Measurements from ENCODE around the gene ZFPM1. TPM values are rescaled to one million over a fixed set of nuclear protein-coding genes. Genes with fewer than 3 reads are reported as not detected.

The ZFPM1 gene
- total RNA-seq, 1 experiment from 2014 or later = 3.9 TPM

DNA sequence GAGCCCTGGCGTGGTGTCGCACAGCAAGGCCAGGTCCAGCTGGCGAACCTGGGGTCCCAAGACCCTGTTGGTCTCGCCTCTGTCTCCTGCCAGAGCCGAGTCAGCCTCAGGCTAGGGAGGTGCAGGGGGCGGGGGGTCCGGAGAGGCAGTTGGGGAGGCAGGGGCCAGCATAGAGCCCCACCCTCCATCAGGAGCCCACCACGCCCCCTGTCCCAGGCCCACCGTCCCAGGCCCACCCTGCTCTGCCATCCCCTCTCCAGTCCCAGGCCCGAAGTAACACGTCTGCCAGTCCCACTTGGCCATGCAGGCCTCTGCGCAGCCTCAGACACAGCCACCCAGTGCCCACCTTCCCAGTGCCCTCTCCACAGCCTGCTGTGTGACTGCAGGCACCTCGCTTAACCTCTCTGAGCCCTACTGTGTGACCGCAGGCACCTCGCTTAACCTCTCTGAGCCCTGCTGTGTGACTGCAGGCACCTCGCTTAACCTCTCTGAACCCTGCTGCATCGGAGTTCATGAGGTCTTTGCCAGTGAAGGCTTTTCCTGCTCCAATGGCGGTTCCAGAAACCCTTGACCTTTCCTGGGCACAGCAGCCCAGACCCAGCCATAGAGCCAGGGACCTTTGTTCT, 41.0 kb upstream of the ZFPM1 start:
- intact Hi-C loops (cut with micrococcal nuclease; ENCODE audit: unreplicated experiment) (no loop called here), in situ Hi-C loops (cut with HindIII; ENCODE audit: low pct_unique_long_range_greater_than_20kb, low sequenced_read_pairs) (no loop called here)
- no peak for DNase-seq (ENCODE audit: low read depth, low spot score)
- ATAC-seq = no peak
- H3K27me3 ChIP-seq (ENCODE audit: control insufficient read depth, insufficient read depth, low read length) = no peaks in the 10 kb centered on the region
- no peaks in the 10 kb centered on the region for H3K36me3 ChIP-seq (ENCODE audit: control insufficient read depth, insufficient read depth, low read length)
- TF ChIP-seq, protein P1, sequence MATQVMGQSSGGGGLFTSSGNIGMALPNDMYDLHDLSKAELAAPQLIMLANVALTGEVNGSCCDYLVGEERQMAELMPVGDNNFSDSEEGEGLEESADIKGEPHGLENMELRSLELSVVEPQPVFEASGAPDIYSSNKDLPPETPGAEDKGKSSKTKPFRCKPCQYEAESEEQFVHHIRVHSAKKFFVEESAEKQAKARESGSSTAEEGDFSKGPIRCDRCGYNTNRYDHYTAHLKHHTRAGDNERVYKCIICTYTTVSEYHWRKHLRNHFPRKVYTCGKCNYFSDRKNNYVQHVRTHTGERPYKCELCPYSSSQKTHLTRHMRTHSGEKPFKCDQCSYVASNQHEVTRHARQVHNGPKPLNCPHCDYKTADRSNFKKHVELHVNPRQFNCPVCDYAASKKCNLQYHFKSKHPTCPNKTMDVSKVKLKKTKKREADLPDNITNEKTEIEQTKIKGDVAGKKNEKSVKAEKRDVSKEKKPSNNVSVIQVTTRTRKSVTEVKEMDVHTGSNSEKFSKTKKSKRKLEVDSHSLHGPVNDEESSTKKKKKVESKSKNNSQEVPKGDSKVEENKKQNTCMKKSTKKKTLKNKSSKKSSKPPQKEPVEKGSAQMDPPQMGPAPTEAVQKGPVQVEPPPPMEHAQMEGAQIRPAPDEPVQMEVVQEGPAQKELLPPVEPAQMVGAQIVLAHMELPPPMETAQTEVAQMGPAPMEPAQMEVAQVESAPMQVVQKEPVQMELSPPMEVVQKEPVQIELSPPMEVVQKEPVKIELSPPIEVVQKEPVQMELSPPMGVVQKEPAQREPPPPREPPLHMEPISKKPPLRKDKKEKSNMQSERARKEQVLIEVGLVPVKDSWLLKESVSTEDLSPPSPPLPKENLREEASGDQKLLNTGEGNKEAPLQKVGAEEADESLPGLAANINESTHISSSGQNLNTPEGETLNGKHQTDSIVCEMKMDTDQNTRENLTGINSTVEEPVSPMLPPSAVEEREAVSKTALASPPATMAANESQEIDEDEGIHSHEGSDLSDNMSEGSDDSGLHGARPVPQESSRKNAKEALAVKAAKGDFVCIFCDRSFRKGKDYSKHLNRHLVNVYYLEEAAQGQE (IDR thresholded peaks at IDR 0.05; ENCODE audit: insufficient read depth in 1 of 2, low read depth in 2 of 2, low read length in 1 of 2) = no peak
- no peak for TF ChIP-seq SIN3A (IDR thresholded peaks at IDR 0.05; ENCODE audit: borderline replicate concordance, insufficient read depth, low read depth, low read length)
- TF ChIP-seq, protein P2, sequence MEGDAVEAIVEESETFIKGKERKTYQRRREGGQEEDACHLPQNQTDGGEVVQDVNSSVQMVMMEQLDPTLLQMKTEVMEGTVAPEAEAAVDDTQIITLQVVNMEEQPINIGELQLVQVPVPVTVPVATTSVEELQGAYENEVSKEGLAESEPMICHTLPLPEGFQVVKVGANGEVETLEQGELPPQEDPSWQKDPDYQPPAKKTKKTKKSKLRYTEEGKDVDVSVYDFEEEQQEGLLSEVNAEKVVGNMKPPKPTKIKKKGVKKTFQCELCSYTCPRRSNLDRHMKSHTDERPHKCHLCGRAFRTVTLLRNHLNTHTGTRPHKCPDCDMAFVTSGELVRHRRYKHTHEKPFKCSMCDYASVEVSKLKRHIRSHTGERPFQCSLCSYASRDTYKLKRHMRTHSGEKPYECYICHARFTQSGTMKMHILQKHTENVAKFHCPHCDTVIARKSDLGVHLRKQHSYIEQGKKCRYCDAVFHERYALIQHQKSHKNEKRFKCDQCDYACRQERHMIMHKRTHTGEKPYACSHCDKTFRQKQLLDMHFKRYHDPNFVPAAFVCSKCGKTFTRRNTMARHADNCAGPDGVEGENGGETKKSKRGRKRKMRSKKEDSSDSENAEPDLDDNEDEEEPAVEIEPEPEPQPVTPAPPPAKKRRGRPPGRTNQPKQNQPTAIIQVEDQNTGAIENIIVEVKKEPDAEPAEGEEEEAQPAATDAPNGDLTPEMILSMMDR (IDR thresholded peaks at IDR 0.05) = no peak
- H3K4me3 ChIP-seq (ENCODE audit: low read depth in 2 of 2, low read length in 2 of 2) = no peak overlapping the region
- BruUV-seq (replicated peaks) = no TSS peak
- H3K9me3 ChIP-seq (ENCODE audit: control insufficient read depth, insufficient read depth, low read depth, low read length) = no peaks in the 10 kb centered on the region
- POLR2A ChIA-PET = interaction anchor here (0.5 kb wide), 1 partner anchor 96 kb away, joined by 7 read pairs; no protein-coding TSS in a partner anchor
- no peaks in the 10 kb centered on the region for H3K4me1 ChIP-seq (ENCODE audit: control insufficient read depth, insufficient read depth, low read length)
- CTCF ChIA-PET = no interaction called here
- no peak overlapping the region for H3K27ac ChIP-seq (ENCODE audit: low read length)

DNA sequence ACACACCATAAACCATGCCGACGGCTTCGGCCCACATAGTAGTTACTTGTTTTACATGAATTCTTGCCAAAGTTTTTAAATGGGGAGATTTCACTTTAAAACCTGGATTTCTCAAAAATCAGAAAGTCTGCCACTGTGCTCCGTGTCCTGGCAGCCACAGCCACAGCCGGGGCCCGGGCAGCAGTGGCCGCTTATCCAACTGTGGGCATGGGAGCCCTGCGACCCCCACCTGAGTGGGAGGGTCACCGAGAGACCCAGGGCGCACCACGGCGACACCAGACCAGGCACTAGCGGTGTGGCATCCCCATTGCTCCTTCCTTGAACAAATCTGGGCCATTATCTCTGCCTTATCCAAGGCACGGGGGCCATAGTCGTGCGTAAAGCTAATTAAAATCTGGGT, 40.3 kb upstream of the ZFPM1 start:
- no peaks in the 10 kb centered on the region for H3K36me3 ChIP-seq (ENCODE audit: control insufficient read depth, insufficient read depth, low read length)
- no peak for TF ChIP-seq TCF7L2 (IDR thresholded peaks at IDR 0.05; ENCODE audit: low read depth, low read length)
- TF ChIP-seq SIN3A (IDR thresholded peaks at IDR 0.05; ENCODE audit: borderline replicate concordance, insufficient read depth, low read depth, low read length) = no peak
- no peak for TF ChIP-seq POLR2AphosphoS5 (IDR thresholded peaks at IDR 0.05; ENCODE audit: low read depth, low read length)
- TF ChIP-seq, protein P2 (IDR thresholded peaks at IDR 0.05) = no peak
- TF ChIP-seq, protein P1 (IDR thresholded peaks at IDR 0.05; ENCODE audit: insufficient read depth in 1 of 2, low read depth in 2 of 2, low read length in 1 of 2) = no peak
- H3K4me3 ChIP-seq (ENCODE audit: low read depth in 2 of 2, low read length in 2 of 2) = no peak overlapping the region
- no peak for DNase-seq (ENCODE audit: low read depth, low spot score)
- no TSS peak for BruUV-seq (replicated peaks)
- no peaks in the 10 kb centered on the region for H3K27me3 ChIP-seq (ENCODE audit: control insufficient read depth, insufficient read depth, low read length)
- H3K27ac ChIP-seq (ENCODE audit: low read length) = no peak overlapping the region
- ChIA-PET CTCF (no interaction called here), POLR2A (no interaction called here)
- ATAC-seq = no peak
- H3K4me1 ChIP-seq (ENCODE audit: control insufficient read depth, insufficient read depth, low read length) = no peaks in the 10 kb centered on the region
- H3K9me3 ChIP-seq (ENCODE audit: control insufficient read depth, insufficient read depth, low read depth, low read length) = no peaks in the 10 kb centered on the region
- intact Hi-C loops (cut with micrococcal nuclease; ENCODE audit: unreplicated experiment) = no loop called here
- in situ Hi-C loops (cut with HindIII; ENCODE audit: low pct_unique_long_range_greater_than_20kb, low sequenced_read_pairs) = no loop called here

Data from Panc1 (cell line).